ENCODE measurements around the gene HUNK. TPM values are rescaled to one million over a fixed set of nuclear protein-coding genes. Genes with fewer than 3 reads are reported as not detected.
"Not testable (repeated sequence)": the region's sequence is repeated elsewhere in the genome, so short reads cannot be mapped to it uniquely, and the experiment has no call there.

The HUNK gene
- total RNA-seq, 1 donor from 2014 or later = 2.8 TPM

DNA sequence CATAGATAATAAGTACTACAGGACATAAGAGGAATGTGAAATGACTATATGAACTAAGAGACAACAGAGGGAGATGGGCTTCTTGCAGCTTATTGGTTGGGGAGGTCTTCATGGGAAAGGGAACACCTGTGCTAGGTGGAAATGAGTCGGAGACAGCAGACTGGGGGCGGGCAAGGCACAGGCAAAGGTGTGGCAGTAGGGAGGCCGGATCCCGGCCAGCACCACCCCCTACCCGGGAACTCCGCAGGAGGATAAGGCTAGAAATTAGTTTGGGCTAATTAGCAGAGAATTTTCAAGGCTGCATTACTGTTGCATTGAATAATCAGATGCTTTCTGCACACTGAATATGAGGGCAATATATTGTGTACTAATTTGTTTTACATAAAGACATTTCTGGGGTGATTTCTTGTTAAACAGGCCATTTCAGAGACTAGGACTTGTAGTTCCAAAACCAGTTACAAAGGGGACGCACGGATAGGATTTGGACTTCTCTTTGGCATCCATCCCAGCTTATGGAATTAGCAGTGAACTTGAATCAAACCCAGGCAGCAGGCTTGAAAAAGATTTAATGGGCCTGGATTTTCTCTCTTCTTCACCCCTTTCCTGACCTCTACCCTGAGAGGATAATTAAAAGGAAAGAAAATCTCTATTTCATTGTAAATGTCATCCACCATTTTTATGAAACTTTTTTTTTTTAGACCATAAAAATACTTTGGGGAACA lies 2.2 kb upstream of the HUNK start:
- TF ChIP-seq, protein P1, sequence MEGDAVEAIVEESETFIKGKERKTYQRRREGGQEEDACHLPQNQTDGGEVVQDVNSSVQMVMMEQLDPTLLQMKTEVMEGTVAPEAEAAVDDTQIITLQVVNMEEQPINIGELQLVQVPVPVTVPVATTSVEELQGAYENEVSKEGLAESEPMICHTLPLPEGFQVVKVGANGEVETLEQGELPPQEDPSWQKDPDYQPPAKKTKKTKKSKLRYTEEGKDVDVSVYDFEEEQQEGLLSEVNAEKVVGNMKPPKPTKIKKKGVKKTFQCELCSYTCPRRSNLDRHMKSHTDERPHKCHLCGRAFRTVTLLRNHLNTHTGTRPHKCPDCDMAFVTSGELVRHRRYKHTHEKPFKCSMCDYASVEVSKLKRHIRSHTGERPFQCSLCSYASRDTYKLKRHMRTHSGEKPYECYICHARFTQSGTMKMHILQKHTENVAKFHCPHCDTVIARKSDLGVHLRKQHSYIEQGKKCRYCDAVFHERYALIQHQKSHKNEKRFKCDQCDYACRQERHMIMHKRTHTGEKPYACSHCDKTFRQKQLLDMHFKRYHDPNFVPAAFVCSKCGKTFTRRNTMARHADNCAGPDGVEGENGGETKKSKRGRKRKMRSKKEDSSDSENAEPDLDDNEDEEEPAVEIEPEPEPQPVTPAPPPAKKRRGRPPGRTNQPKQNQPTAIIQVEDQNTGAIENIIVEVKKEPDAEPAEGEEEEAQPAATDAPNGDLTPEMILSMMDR (conservative IDR thresholded peaks at IDR 0.05; ENCODE audit: low read depth, low read length) = no peak
- DNase-seq (ENCODE audit: low read depth) = no peak
- H3K4me3 ChIP-seq (ENCODE audit: low read depth, low read length) = no peak overlapping the region

DNA sequence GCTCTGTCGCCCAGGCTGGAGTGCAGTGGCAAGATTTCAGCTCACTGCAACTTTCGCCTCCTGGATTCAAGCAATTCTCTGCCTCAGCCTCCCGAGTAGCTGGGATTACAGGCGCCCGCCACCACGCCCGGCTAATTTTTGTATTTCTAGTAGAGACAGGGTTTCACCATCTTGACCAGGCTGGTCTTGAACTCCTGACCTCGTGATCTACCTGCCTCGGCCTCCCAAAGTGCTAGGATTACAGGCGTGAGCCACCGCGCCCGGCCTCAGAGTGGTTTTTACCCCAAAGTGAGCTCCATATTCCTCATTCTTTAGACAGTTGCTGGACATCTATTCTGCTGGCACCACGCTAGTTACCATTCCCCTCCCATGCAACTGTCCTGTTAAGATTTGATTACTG lies 1.4 kb upstream of the HUNK start:
- not testable (repeated sequence) for H3K4me3 ChIP-seq (ENCODE audit: low read depth, low read length); DNase-seq (ENCODE audit: low read depth)

DNA sequence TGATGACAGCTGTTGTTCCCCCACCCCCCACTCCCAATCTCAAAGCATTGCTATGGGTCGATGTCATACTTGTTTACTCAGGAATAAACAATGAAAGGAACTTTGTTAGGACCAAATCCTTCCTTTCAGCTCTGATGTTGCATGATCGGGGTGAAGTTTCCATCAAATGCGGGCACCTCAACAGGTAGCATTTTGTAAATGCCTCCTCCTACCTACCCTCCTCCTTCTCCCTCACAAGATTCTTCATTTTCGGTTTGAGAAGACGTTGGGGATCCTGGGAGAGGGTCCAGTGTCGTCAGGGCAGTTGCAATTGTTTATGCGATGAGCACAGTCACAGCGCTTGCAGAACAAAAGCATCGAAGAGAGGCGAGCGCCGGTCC lies 758 bp upstream of the HUNK start:
- TF ChIP-seq, protein P1 (conservative IDR thresholded peaks at IDR 0.05; ENCODE audit: low read depth, low read length) = no peak
- H3K4me3 ChIP-seq (ENCODE audit: low read depth, low read length) = peak overlapping the region; percentile 62
- DNase-seq (ENCODE audit: low read depth) = no peak

DNA sequence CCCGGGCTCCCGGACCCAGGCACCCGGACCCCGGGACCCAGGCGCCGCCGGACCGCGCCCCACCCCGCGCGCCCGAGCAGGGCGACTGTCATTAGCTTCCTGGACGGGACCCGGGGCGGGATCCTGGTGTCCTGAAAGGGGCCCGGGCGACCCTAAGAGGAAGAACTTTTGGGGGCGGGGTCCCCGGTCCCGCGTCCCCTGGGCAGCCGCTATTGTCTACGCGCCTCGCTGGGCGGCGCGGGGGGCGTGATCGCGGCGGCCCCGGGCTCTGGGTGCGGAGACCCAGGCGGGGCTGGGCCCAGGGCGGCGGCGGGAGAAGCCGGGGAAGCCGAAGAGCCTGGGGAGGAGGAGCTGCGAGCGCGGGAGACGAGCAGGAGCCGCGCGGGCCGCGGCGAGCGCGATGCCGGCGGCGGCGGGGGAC lies 465 bp downstream of the HUNK start:
- H3K4me3 ChIP-seq (ENCODE audit: low read depth, low read length) = peak overlapping the region; percentile 62
- no peak for DNase-seq (ENCODE audit: low read depth)
- TF ChIP-seq, protein P1 (conservative IDR thresholded peaks at IDR 0.05; ENCODE audit: low read depth, low read length) = no peak

DNA sequence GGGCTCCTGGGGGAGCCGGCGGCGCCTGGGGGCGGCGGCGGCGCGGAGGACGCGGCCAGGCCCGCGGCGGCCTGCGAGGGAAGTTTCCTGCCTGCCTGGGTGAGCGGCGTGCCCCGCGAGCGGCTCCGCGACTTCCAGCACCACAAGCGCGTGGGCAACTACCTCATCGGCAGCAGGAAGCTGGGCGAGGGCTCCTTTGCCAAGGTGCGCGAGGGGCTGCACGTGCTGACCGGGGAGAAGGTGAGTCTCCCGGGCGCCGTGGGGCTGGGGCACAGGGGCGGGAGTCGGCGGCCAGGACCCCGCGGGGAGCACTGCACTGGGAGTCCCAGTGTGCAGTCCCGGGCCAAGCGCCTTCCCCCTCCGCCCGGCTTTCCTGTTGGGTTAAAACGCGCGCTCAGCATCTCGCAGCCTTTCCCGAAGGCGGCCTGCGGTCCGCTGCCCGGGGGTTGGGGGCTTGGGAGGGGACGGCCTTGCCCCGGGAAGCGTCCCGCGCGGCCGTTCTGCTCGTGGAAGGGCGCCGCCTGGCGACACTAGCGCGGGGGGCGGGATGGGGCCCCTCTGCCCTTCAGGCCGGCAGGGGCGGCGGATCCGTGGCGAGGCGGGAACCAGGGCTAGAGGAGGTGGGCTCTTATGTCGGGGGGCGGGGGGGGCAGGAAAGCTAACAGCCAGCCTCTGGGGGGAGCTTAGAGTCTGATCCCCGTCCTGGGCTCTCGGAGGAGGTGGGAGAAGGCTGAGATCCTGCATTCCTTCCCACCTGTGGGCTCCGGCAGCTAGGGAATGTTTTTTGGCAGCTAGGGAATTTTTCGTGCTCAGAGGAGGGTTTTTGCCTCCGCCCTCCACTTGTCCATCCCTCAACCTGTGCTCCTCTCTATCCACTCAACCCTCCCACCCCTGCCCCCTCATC lies 1.1 kb downstream of the HUNK start:
- H3K4me3 ChIP-seq (ENCODE audit: low read depth, low read length) = peak overlapping the region; percentile 62
- TF ChIP-seq, protein P1 (conservative IDR thresholded peaks at IDR 0.05; ENCODE audit: low read depth, low read length) = peak; percentile 58
- no peak for DNase-seq (ENCODE audit: low read depth)

DNA sequence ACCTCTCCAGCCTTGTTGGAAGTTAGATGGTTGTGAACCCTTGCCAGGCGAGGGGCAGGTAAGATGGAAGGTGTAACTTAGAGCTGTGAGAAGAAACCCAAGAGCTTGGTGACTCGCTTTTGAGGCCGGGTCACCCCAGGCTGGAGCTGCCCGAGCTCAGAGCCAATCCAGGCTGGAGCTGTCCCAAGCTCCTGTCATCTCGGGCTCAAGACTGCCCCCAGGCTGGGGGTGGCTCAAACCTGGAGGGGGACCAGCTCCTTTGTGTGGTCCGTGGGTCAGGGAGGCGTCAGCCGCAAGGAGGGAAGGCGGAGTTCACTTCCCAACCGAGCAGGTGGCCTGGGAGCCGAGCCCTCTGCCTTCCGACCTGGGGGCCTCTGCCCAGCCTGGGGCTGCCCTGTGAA lies 2.0 kb downstream of the HUNK start:
- TF ChIP-seq, protein P1 (conservative IDR thresholded peaks at IDR 0.05; ENCODE audit: low read depth, low read length) = no peak
- no peak overlapping the region for H3K4me3 ChIP-seq (ENCODE audit: low read depth, low read length)
- DNase-seq (ENCODE audit: low read depth) = no peak

DNA sequence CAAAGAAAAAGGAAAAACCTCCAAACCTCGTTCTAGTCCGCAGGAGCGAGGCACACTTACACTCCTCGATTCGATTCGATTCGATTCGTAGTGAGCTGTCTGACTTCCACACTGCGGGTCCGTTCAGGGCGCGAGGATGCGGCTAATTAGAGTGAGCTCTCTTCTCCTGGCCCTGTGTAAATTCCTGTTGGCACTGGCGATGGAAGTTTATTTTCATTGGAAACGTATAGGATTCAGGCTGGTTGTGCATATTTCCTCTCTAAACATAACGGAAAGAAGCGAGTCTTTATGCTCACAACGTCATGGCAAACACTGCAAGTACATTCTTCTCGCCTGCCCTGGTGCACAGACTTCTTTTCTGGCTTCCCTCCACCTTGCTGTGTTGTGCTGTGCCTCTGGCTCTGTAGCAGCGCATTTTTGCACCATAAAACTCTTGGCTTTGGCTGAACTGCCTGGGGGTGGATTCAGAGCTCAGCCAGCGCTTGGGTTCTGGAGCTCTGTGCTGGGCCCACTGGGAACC lies 2.7 kb downstream of the HUNK start:
- TF ChIP-seq, protein P1 (conservative IDR thresholded peaks at IDR 0.05; ENCODE audit: low read depth, low read length) = no peak
- no peak overlapping the region for H3K4me3 ChIP-seq (ENCODE audit: low read depth, low read length)
- DNase-seq (ENCODE audit: low read depth) = no peak

Data from epithelial cell of proximal tubule (primary cell).